DND-41 (cell line): ENCODE measurements around the gene SH2D6.

Source experiments
- ATAC-seq: fragments of 200-7000 bp; cut with Tn5 transposase; 3 replicates; pipeline ENCODE4 v1.9.1; 2021; ENCODE audit warnings: low read depth; ENCODE audit not compliant: insufficient read depth
- DNase-seq: peaks from one replicate; pipeline ENCODE4 v3.0.0-alpha.2; 2020
- H2AFZ ChIP-seq: 2 replicates; pipeline ENCODE4 v1.6.0; 2012; ENCODE audit warnings: low read depth, low read length
- H3K27ac ChIP-seq: 2 replicates; pipeline ENCODE4 v1.5.1; 2012; ENCODE audit warnings: low read length, inconsistent platforms
- H3K27me3 ChIP-seq: fragments of 200-600 bp; sonication (generic); 2 replicates; pipeline ENCODE4 v1.6.0; 2012; ENCODE audit warnings: low read length, mild to moderate bottlenecking, inconsistent platforms; ENCODE audit not compliant: insufficient read depth, poor library complexity
- H3K36me3 ChIP-seq: 2 replicates; pipeline ENCODE4 v1.5.1; 2012; ENCODE audit warnings: low read length, inconsistent platforms; ENCODE audit not compliant: insufficient read depth
- H3K4me1 ChIP-seq: 2 replicates; pipeline ENCODE4 v1.5.1; 2012; ENCODE audit warnings: mild to moderate bottlenecking, low read length; ENCODE audit not compliant: insufficient read depth
- H3K4me2 ChIP-seq: 2 replicates; pipeline ENCODE4 v1.6.0; 2012; ENCODE audit warnings: mild to moderate bottlenecking, moderate library complexity, low read length, inconsistent platforms; ENCODE audit not compliant: insufficient read depth
- H3K4me3 ChIP-seq, 2 experiments: fragments of 200-600 bp in 1 of 2; shearing (Covaris generic) in 1 of 2; 2 replicates each; pipeline ENCODE4 v1.5.1; 2012 to 2016; ENCODE audit warnings: inconsistent platforms in 2 of 2, low read length in 2 of 2, mild to moderate bottlenecking in 2 of 2, low read depth in 1 of 2, moderate library complexity in 1 of 2
- H3K79me2 ChIP-seq: 2 replicates; pipeline ENCODE4 v1.6.0; 2012; ENCODE audit warnings: low read length, inconsistent platforms; ENCODE audit not compliant: insufficient read depth
- H3K9ac ChIP-seq: 2 replicates; pipeline ENCODE4 v1.6.0; 2012; ENCODE audit warnings: low read depth, mild to moderate bottlenecking, inconsistent platforms, low read length, moderate library complexity
- H3K9me3 ChIP-seq: 2 replicates; pipeline ENCODE4 v1.5.1; 2012; ENCODE audit warnings: low read length, moderate library complexity, mild to moderate bottlenecking, inconsistent platforms; ENCODE audit not compliant: insufficient read depth, severe bottlenecking
- H4K20me1 ChIP-seq: 2 replicates; pipeline ENCODE4 v1.6.0; 2012; ENCODE audit warnings: low read length; ENCODE audit not compliant: insufficient read depth
- EZH2 ChIP-seq: IDR thresholded peaks from 3 replicates; pipeline ENCODE4 v1.6.1; 2012; ENCODE audit warnings: borderline replicate concordance, low read depth, mild to moderate bottlenecking, moderate library complexity, low read length, inconsistent platforms; ENCODE audit not compliant: severe bottlenecking
- TF ChIP-seq, protein P1 (sequence below): IDR thresholded peaks from 2 replicates; pipeline ENCODE4 v1.5.1; 2012; ENCODE audit warnings: borderline replicate concordance, low read length, moderate library complexity, mild to moderate bottlenecking; ENCODE audit not compliant: poor library complexity, severe bottlenecking; ENCODE audit errors: extremely low read depth

The SH2D6 gene

DNA sequence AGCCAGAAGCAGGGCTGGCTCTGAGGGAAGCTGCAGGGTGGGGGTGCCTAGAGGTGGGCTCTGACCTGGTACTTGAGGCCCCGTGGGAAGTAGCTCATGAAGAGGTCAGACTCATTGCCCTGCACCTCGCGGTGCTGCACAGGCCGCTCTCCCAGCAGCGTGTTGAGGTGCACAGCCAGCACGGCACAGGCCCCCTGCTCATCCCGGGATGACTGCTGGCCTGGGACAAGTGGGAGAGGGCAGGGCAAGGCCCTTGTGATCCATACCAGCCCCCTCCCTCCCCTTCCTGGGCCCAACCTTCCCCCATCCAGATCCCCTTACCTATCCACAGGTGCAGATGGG lies 17.1 kb upstream of the SH2D6 start:
- Histone ChIP-seq H4K20me1 (no peaks in the 10 kb centered on the region), H3K27me3 (no peaks in the 10 kb centered on the region), H3K4me2 (no peak overlapping the region), H3K36me3 (peaks cover 56% of the 10 kb centered on the region), H3K9ac (no peak overlapping the region), H3K79me2 (peaks cover 42% of the 10 kb centered on the region), H3K9me3 (peaks cover 2% of the 10 kb centered on the region), H3K4me3 (no peak overlapping the region), H3K27ac (peak overlapping the region; percentile 59), H2AFZ (no peak overlapping the region), H3K4me1 (peaks cover 26% of the 10 kb centered on the region)
- ATAC-seq, result no peak
- TF ChIP-seq, protein P1, sequence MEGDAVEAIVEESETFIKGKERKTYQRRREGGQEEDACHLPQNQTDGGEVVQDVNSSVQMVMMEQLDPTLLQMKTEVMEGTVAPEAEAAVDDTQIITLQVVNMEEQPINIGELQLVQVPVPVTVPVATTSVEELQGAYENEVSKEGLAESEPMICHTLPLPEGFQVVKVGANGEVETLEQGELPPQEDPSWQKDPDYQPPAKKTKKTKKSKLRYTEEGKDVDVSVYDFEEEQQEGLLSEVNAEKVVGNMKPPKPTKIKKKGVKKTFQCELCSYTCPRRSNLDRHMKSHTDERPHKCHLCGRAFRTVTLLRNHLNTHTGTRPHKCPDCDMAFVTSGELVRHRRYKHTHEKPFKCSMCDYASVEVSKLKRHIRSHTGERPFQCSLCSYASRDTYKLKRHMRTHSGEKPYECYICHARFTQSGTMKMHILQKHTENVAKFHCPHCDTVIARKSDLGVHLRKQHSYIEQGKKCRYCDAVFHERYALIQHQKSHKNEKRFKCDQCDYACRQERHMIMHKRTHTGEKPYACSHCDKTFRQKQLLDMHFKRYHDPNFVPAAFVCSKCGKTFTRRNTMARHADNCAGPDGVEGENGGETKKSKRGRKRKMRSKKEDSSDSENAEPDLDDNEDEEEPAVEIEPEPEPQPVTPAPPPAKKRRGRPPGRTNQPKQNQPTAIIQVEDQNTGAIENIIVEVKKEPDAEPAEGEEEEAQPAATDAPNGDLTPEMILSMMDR, result no peak
- no peak for TF ChIP-seq EZH2
- DNase-seq, result no peak

- no peak for TF ChIP-seq EZH2
- TF ChIP-seq, protein P1, result no peak
- Histone ChIP-seq H3K4me3 (no peak overlapping the region), H3K9ac (no peak overlapping the region), H3K27ac (peak overlapping the region; percentile 59), H3K27me3 (no peaks in the 10 kb centered on the region), H4K20me1 (no peaks in the 10 kb centered on the region), H3K4me2 (no peak overlapping the region), H3K79me2 (peaks cover 45% of the 10 kb centered on the region), H2AFZ (no peak overlapping the region), H3K36me3 (peaks cover 52% of the 10 kb centered on the region), H3K9me3 (peaks cover 2% of the 10 kb centered on the region), H3K4me1 (peaks cover 30% of the 10 kb centered on the region)
- DNase-seq (no peak), ATAC-seq (no peak)
Observed at GRCh38 chr2:85401844-85402243, 16.7 kb upstream of the SH2D6 start.

DNA sequence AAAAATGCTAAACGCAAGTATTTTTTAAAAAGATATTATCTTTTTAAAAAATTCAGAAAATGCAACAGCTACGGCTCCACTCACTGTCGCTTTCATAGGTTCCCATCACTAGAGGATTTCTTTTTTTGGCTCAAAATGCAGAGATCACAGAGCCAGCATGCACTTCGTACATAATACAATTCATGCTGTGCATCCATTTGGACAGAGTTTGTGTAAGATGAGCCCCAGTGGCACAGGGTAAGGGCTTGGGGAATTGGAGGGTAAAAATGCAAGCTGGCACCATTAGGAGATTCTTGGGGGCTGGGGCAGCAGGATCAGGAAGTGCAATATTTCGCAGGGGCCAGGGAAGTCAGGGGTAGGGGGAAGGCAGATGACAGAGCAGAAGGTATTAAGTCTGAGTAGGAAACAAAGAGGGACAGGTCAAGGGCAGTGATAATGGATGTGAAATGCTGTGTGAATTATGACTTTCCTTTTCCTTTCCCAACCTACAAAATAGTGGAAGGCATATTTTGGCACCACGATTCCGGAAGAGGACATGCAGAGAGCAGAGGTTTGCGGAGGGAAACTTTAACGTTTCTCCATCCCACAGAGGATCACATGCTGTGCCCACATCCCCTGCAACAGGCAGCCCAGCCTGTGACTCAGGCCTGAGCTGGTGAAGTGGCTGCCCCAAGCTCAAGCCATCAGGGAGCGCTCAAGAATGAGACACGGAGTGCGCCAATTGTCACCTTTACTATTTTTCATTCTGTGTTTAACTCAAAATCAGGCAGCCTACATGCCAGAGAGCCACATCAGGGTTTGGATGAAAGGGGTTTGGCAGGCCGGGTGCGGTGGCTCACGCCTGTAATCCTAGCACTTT lies 13.1 kb upstream of the SH2D6 start:
- Histone ChIP-seq H3K9me3 (peaks cover 2% of the 10 kb centered on the region), H2AFZ (peak overlapping the region; percentile 68), H3K9ac (peak overlapping the region; percentile 59), H4K20me1 (no peaks in the 10 kb centered on the region), H3K4me2 (peak overlapping the region; percentile 61), H3K79me2 (peaks cover 65% of the 10 kb centered on the region), H3K4me1 (peaks cover 66% of the 10 kb centered on the region), H3K27ac (peak overlapping the region; percentile 96), H3K27me3 (no peaks in the 10 kb centered on the region), H3K4me3 (peak overlapping the region in 1 of 2 experiments; percentile 46; a peak in 3 of 4 replicates), H3K36me3 (peaks cover 18% of the 10 kb centered on the region)
- peak; percentile 77 for ATAC-seq
- no peak for TF ChIP-seq EZH2
- TF ChIP-seq, protein P1, result peak; percentile 72
- DNase-seq, result peak; percentile 92
